SK-N-SH (cell line): ENCODE data around the gene ANLN. TPM values are rescaled to one million over a fixed set of nuclear protein-coding genes. Genes with fewer than 3 reads are reported as not detected.

Experiments used
- CTCF ChIA-PET: fragments of 300-600, 350-600 bp; formaldehyde crosslinking; extraction: SDS; loops from one replicate; lab custom pipeline; 2021; lab: Yijun Ruan, JAX
- POLR2A ChIA-PET: fragments of 350-600 bp; sonication (Branson Sonifier 250); formaldehyde crosslinking; extraction: SDS; loops from one replicate; lab custom pipeline; 2020; ENCODE audit warnings: antibody characterized with exemption, inconsistent platforms; lab: Yijun Ruan, JAX
- DNase-seq: peaks from one replicate; pipeline ENCODE4 v3.0.0; 2012
- H2AFZ ChIP-seq: fragments of 200-600 bp; sonication (generic); 2 replicates; pipeline ENCODE4 v1.8.1; 2016; ENCODE audit warnings: antibody characterized with exemption, mild to moderate bottlenecking, low read depth
- H3F3A ChIP-seq: fragments of 200-600 bp; sonication (generic); replicated peaks from 2 replicates; pipeline ENCODE3; 2016; ENCODE audit warnings: antibody characterized with exemption, mild to moderate bottlenecking; ENCODE audit not compliant: insufficient read depth
- H3K27ac ChIP-seq, 2 experiments: fragments of 200-500 bp in 1 of 2; fragments of 200-600 bp in 1 of 2; sonication (Bioruptor generic) in 1 of 2; sonication (generic), shearing (Covaris generic) in 1 of 2; 2 replicates each; pipeline versions ENCODE4 v1.5.1 to v1.6.1; 2014 to 2016; ENCODE audit warnings: low read depth in 2 of 2, inconsistent platforms in 1 of 2, low read length in 1 of 2, mild to moderate bottlenecking in 1 of 2, mixed read lengths in 1 of 2
- H3K27me3 ChIP-seq: fragments of 200-600 bp; sonication (generic), shearing (Covaris generic); 2 replicates; pipeline ENCODE4 v1.6.1; 2016; ENCODE audit warnings: mixed run types; ENCODE audit not compliant: insufficient read depth
- H3K36me3 ChIP-seq, 2 experiments: fragments of 200-500 bp in 1 of 2; fragments of 200-600 bp in 1 of 2; sonication (Bioruptor generic) in 1 of 2; sonication (generic) in 1 of 2; replicated peaks in 1 of 2; 2 replicates each; pipeline versions ENCODE3 to v1.5.1; 2014 to 2016; ENCODE audit warnings: low read length in 1 of 2, mild to moderate bottlenecking in 1 of 2; ENCODE audit not compliant: insufficient read depth in 2 of 2, control insufficient read depth in 1 of 2
- H3K4me1 ChIP-seq, 2 experiments: fragments of 200-500 bp in 1 of 2; fragments of 200-600 bp in 1 of 2; sonication (Bioruptor generic) in 1 of 2; sonication (generic), shearing (Covaris generic) in 1 of 2; 2 replicates each; pipeline versions ENCODE4 v1.5.1 to v1.6.1; 2014 to 2016; ENCODE audit warnings: low read depth in 1 of 2, low read length in 1 of 2, mixed run types in 1 of 2; ENCODE audit not compliant: insufficient read depth in 2 of 2, control insufficient read depth in 1 of 2
- H3K4me2 ChIP-seq: fragments of 200-600 bp; sonication (generic), shearing (Covaris generic); 2 replicates; pipeline ENCODE4 v1.6.1; 2017; ENCODE audit warnings: mixed run types
- H3K4me3 ChIP-seq, 2 experiments: fragments of 200-500 bp in 1 of 2; fragments of 200-600 bp in 1 of 2; sonication (Bioruptor generic) in 1 of 2; sonication (generic), shearing (Covaris generic) in 1 of 2; 2 replicates each; pipeline versions ENCODE4 v1.5.1 to v1.8.1; 2014 to 2016; ENCODE audit warnings: low read depth in 2 of 2, inconsistent platforms in 1 of 2, low read length in 1 of 2, mild to moderate bottlenecking in 1 of 2, mixed read lengths in 1 of 2, moderate library complexity in 1 of 2
- H3K79me2 ChIP-seq: fragments of 200-600 bp; sonication (generic); 2 replicates; pipeline ENCODE4 v1.8.1; 2017; ENCODE audit warnings: mild to moderate bottlenecking; ENCODE audit not compliant: insufficient read depth
- H3K9ac ChIP-seq: fragments of 200-600 bp; sonication (generic); 2 replicates; pipeline ENCODE4 v1.6.1; 2017; ENCODE audit warnings: mixed run types
- H3K9me2 ChIP-seq: fragments of 200-600 bp; sonication (generic); 2 replicates; pipeline ENCODE4 v1.6.1; 2017; ENCODE audit warnings: mixed run types
- H3K9me3 ChIP-seq: fragments of 200-600 bp; sonication (generic); 2 replicates; pipeline ENCODE4 v1.6.1; 2017; ENCODE audit warnings: mixed run types, mild to moderate bottlenecking, moderate library complexity
- H4K20me1 ChIP-seq: fragments of 200-600 bp; sonication (generic); 2 replicates; pipeline ENCODE4 v1.6.1; 2017; ENCODE audit warnings: mild to moderate bottlenecking, mixed run types; ENCODE audit not compliant: insufficient read depth
- EP300 ChIP-seq, 2 experiments: IDR thresholded peaks; 2 replicates each; pipeline versions ENCODE4 v1.4.0 to v1.6.1; 2012; ENCODE audit warnings: borderline replicate concordance in 1 of 2, low read depth in 1 of 2, low read length in 1 of 2
- EZH2phosphoT487 ChIP-seq: fragments of 200-600 bp; sonication (generic); IDR thresholded peaks from 2 replicates; pipeline ENCODE4 v1.6.1; 2017; ENCODE audit warnings: low read depth, mixed run types, mild to moderate bottlenecking, antibody characterized with exemption, moderate library complexity, borderline replicate concordance
- FOXM1 ChIP-seq: IDR thresholded peaks from 2 replicates; pipeline ENCODE4 v1.4.0; 2012; ENCODE audit warnings: low read depth, mild to moderate bottlenecking
- GABPA ChIP-seq: IDR thresholded peaks from 2 replicates; pipeline ENCODE4 v1.4.0; 2012; ENCODE audit warnings: low read depth, mild to moderate bottlenecking
- GATA2 ChIP-seq: sonication (generic); formaldehyde crosslinking; IDR thresholded peaks from 2 replicates; pipeline ENCODE4 v1.5.0; 2020; ENCODE audit warnings: mild to moderate bottlenecking, missing genetic modification reagents
- JUND ChIP-seq: IDR thresholded peaks from 2 replicates; pipeline ENCODE4 v1.4.0; 2012
- RAD21 ChIP-seq: IDR thresholded peaks from 2 replicates; pipeline ENCODE4 v1.6.1; 2012; ENCODE audit warnings: mild to moderate bottlenecking, low read length
- RCOR1 ChIP-seq: fragments of 150-350 bp; IDR thresholded peaks from 2 replicates; pipeline ENCODE4 v1.6.1; 2017; ENCODE audit warnings: antibody characterized with exemption, low read length
- SMC3 ChIP-seq: IDR thresholded peaks from 2 replicates; pipeline ENCODE4 v1.6.1; 2012; ENCODE audit warnings: low read depth, low read length, improper control_type of control experiment
- TEAD4 ChIP-seq: IDR thresholded peaks from 2 replicates; pipeline ENCODE4 v1.4.0; 2012; ENCODE audit warnings: mild to moderate bottlenecking, borderline replicate concordance; ENCODE audit not compliant: insufficient read depth
- WGBS: methylation state at CpG from one replicate; pipeline ENCODE4 v1.1.6; 2017; ENCODE audit warnings: low lambda C conversion rate; 5-methylcytosine and 5-hydroxymethylcytosine counted together
- polyA plus RNA-seq, 3 experiments: library from polyadenylated mRNA; depleted of rRNA; stranded (reverse); fragments of >200 nt; gene quantifications; 2 replicates each; pipeline ENCODE4 v1.2.3, GENCODE V29; 2012
- TF ChIP-seq, protein P1 (sequence below): IDR thresholded peaks from 2 replicates; pipeline ENCODE4 v1.4.0; 2012; ENCODE audit warnings: low read depth, borderline replicate concordance
- TF ChIP-seq, protein P2 (sequence below): fragments of 150-350 bp; IDR thresholded peaks from 2 replicates; pipeline ENCODE4 v1.6.1; 2016; ENCODE audit warnings: mild to moderate bottlenecking, low read depth, low read length
- TF ChIP-seq, protein P3 (sequence below): IDR thresholded peaks from 2 replicates; pipeline ENCODE4 v1.4.0; 2012; ENCODE audit warnings: low read depth

The ANLN gene
- polyA plus RNA-seq, 1 of the 3 experiments (the other 2 are of a cell fraction) = 17.1 TPM

DNA sequence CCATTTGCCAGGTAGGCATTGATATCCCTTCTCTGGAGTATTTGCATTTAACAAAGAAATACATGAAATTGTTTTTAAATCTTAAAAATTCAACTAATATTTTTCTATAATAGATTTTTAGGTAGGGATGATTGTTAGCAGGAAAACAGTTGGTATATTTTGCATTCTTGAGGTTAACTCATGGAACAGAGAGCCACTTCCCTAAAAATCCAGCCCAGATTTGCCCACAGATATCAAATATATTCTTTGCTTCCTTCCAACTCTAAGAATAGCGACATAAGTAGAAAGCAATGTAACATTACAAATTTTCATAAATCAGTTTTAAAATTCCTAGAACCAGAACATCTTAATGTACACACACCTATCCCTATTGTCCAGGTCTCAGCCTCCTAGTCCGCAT lies 45.0 kb upstream of the ANLN start:
- Histone ChIP-seq H4K20me1 (no peaks in the 10 kb centered on the region), H3F3A (peaks cover 4% of the 10 kb centered on the region), H3K27me3 (no peaks in the 10 kb centered on the region), H3K27ac (no peak overlapping the region), H3K9me2 (no peaks in the 10 kb centered on the region), H3K4me3 (no peak overlapping the region), H3K36me3 (no peaks in the 10 kb centered on the region), H2AFZ (no peak overlapping the region), H3K9me3 (no peaks in the 10 kb centered on the region), H3K79me2 (no peaks in the 10 kb centered on the region), H3K4me2 (no peak overlapping the region), H3K9ac (no peak overlapping the region)
- ChIA-PET CTCF (no interaction called here), POLR2A (no interaction called here)
- whole genome bisulfite sequencing = 87% methylated on average over 2 of the region's 2 CpGs
- no peak for DNase-seq
- TF ChIP-seq, protein P1, sequence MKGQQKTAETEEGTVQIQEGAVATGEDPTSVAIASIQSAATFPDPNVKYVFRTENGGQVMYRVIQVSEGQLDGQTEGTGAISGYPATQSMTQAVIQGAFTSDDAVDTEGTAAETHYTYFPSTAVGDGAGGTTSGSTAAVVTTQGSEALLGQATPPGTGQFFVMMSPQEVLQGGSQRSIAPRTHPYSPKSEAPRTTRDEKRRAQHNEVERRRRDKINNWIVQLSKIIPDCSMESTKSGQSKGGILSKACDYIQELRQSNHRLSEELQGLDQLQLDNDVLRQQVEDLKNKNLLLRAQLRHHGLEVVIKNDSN = no peak
- TF ChIP-seq JUND (no peak), SMC3 (no peak), GATA2 (CRISPR knock-in tag) (no peak), FOXM1 (no peak), RCOR1 (no peak), RAD21 (no peak), GABPA (no peak)
- TF ChIP-seq, protein P2, sequence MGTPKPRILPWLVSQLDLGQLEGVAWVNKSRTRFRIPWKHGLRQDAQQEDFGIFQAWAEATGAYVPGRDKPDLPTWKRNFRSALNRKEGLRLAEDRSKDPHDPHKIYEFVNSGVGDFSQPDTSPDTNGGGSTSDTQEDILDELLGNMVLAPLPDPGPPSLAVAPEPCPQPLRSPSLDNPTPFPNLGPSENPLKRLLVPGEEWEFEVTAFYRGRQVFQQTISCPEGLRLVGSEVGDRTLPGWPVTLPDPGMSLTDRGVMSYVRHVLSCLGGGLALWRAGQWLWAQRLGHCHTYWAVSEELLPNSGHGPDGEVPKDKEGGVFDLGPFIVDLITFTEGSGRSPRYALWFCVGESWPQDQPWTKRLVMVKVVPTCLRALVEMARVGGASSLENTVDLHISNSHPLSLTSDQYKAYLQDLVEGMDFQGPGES = no peak
- TF ChIP-seq, protein P3, sequence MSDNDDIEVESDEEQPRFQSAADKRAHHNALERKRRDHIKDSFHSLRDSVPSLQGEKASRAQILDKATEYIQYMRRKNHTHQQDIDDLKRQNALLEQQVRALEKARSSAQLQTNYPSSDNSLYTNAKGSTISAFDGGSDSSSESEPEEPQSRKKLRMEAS = no peak
- TF ChIP-seq, all 33 proteins: peak for 0
- H3K4me1 ChIP-seq = peaks cover 0 to 4% of the 10 kb centered on the region in 2 experiments; a peak in 1 of 4 replicates

DNA sequence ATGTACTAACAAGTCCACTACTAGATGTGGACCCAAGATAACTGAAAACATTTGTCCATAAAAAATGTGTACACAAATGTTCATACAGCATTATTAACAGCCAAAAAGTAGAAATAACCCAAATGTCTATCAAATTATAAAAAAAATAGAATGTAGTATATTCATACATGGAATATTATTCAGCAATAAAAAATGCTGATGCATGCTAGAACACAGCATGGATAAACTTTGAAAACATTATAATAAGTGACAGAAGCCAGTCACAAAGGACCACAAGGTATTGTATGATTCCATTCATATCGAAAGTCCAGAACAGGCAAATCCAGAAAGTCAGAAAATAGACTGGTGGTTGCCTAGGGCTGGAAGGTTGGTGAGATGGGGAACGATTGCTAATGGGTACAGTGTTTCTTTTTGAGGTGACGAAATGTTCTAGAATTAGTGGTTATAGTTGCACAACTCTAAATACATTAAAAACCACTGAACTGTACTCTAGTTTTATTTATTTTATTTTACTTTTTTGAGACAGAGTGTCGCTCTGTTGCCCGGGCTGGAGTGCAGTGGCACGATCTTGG lies 43.3 kb upstream of the ANLN start:
- Histone ChIP-seq H3K9me2 (no peaks in the 10 kb centered on the region), H3K27me3 (no peaks in the 10 kb centered on the region), H3K36me3 (no peaks in the 10 kb centered on the region), H3K4me1 (peaks cover 0 to 4% of the 10 kb centered on the region in 2 experiments; a peak in 1 of 4 replicates), H3F3A (peaks cover 4% of the 10 kb centered on the region), H4K20me1 (no peaks in the 10 kb centered on the region), H3K79me2 (no peaks in the 10 kb centered on the region), H3K4me3 (no peak overlapping the region), H2AFZ (no peak overlapping the region), H3K4me2 (no peak overlapping the region), H3K9me3 (no peaks in the 10 kb centered on the region), H3K9ac (no peak overlapping the region), H3K27ac (no peak overlapping the region)
- no peak for DNase-seq
- TF ChIP-seq EZH2phosphoT487 = no peak
- TF ChIP-seq TEAD4 = no peak
- TF ChIP-seq EP300 (IDR thresholded peaks at IDR 0.05; ENCODE audit: borderline replicate concordance in 1 of 2, low read depth in 1 of 2, low read length in 1 of 2) = no peak
- TF ChIP-seq FOXM1 = no peak
- 91% methylated on average over 6 of the region's 6 CpGs for WGBS
- POLR2A ChIA-PET = no interaction called here
- CTCF ChIA-PET = interaction anchor here (2.0 kb wide), 1 partner anchor 28 kb away, joined by 6 read pairs; no protein-coding TSS in a partner anchor
